NB4 (cell line): ENCODE results near the gene BLOC1S4.

ENCODE experiments used
- CTCF ChIP-seq: IDR thresholded peaks from one replicate; pipeline ENCODE4 v1.5.1; 2012; ENCODE audit warnings: low read depth, low read length
- MAX ChIP-seq: IDR thresholded peaks from 2 replicates; pipeline ENCODE4 v1.6.1; 2011; ENCODE audit warnings: low read depth, low read length

- TF ChIP-seq MAX (no peak), CTCF (no peak)
Observed at GRCh38 chr4:6727943-6728250, 11.9 kb downstream of the BLOC1S4 start.
